ENCODE data around the gene LRRC23.

GRCh38 chr12:6883252-6883651 lies 21.4 kb upstream of the LRRC23 start:
- TF ChIP-seq CTCF (IDR thresholded peaks at IDR 0.05) (no peak), POLR2A (IDR thresholded peaks at IDR 0.05) (no peak)
